Hippocampal formation (tissue), 2 donors: ENCODE data around the gene GPR108.

Experiments
- DNase-seq, 2 donors: peaks; one replicate each; lab custom pipeline; 2025; lab: John Stamatoyannopoulos, UW

The GPR108 gene

GRCh38 chr19:6737873-6738786 lies 750 bp upstream of the GPR108 start:
- peak; percentile 64 to 74 for DNase-seq

GRCh38 chr19:6736917-6737283 lies 480 bp downstream of the GPR108 start:
- DNase-seq = no peak

DNA sequence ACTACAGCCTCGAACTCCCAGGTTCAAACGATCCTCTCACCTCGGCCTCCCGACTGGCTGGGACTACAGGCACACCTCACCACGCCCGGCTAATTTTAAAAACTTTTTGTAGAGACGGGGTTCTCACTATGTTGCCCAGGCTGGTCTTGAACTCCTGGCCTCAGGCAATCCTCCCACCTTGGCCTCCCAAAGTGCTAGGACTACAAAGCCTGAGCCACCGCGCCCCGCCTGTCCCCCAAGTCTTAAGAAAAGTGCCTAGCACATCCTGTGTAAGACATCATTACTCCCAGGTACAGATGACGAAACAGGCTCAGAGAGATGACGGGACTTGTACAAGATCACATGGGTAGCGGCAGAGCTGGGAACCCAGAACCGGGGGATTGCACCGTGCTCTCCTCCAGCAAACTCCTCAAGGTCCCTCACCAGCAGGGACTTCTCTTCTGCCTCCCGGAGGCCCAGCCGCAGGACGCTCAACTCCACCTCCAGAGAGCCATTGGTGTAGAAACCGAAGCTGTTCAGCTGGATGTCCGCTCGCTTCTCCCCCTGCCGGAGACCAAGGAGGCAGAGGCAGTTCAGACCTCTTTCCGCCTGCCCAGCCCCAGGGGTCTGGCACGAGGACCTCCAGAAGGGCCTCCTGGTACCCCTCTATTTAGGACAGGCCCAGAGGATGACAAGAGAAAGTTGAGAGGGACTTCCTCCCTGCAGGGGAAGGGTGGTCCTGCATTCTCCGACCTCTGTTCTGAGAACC lies 1.0 kb downstream of the GPR108 start:
- peak; percentile 20 to 45 for DNase-seq

DNA sequence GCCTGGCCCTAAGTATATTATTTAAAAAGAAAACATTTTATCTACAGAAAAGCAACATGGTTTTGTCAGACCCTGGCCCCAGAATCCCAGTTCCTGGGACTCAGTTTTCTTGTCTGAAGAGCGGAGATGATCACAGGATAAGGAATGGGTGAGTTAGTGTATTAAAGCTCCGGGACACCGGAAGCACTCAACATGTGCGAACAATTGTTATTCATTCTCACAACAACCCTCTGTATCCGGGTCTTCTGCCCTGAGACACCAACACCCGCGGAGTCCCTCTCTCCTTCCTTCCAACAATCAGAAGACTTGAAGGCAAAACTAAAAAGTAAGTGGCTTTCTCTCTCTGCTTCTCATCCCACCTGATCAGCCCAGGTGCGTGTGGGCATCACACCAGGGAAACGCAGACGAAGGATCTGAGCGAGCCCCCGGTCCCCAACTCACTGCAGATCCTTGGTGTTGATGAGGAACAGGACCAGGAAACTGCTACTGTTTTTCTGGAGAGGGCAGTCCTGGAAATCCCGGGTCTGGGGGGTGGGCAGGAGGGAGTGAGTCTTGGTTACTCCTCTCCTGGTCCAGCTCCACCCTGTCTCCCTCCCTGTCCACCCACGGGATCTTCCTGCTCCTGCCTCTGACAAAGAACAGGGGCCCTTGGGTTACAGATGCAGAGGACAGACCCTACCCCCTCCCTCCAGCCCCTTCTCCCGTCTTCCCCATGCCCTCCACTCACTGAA lies 2.0 kb downstream of the GPR108 start:
- no peak for DNase-seq

GRCh38 chr19:6734096-6734696 lies 3.2 kb downstream of the GPR108 start:
- DNase-seq = no peak

DNA sequence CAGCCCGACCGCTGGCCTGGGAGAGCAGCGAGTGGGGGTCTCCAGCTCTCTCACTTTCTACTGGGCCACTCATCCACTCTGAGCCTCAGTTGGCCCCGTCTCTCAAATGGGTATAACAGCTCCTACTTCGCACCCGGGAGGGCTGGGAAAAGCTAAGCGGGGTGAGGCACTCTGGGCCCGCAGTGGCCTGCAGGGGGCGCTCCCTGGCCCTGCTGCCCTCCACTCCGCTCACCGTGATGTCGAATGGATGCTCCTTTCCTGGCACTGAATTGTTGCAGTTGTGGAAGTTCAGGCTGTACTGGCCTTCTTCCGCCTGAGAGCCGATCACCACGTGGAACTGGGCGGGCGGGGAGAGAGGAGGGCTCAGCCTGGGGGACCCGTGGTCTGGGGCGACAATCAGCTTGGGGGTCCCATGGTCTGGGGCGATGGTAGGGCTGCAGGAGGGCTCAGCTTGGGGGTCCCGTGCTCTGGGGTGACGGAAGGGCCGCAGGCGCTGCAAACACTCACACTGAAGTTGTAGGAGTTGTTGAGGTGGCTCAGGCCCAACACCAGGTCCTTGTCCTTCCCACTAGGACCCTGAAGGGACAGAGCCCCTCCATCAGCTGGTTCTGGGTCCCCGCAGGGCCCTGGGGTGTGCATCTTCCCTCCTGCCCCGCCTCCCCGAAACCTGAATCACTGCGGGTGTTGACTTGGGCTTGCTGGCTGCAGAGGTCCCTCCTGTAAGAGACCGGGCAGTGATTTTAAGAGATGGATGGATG lies 3.9 kb downstream of the GPR108 start:
- DNase-seq = no peak

GRCh38 chr19:6732803-6733337 lies 4.5 kb downstream of the GPR108 start:
- no peak for DNase-seq

DNA sequence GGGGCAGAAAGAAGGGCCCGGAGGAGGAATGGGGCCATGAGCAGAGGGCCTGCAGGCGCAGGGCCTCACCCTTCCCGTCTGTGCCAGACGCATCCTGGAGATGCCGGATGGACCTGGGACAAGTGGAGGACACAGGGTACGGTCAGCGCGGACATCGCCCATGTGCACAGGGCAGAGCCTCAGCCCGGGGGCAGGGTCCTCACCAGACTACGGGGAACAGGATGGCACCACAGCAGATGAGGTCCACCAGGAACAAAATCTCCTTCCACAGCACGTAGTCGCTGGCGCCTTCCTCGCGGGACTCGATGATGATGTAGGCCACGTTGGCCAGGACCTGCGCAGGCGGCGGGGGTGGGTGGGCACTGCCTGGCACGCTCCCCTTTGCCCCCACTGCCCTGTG lies 5.6 kb downstream of the GPR108 start:
- no peak for DNase-seq

DNA sequence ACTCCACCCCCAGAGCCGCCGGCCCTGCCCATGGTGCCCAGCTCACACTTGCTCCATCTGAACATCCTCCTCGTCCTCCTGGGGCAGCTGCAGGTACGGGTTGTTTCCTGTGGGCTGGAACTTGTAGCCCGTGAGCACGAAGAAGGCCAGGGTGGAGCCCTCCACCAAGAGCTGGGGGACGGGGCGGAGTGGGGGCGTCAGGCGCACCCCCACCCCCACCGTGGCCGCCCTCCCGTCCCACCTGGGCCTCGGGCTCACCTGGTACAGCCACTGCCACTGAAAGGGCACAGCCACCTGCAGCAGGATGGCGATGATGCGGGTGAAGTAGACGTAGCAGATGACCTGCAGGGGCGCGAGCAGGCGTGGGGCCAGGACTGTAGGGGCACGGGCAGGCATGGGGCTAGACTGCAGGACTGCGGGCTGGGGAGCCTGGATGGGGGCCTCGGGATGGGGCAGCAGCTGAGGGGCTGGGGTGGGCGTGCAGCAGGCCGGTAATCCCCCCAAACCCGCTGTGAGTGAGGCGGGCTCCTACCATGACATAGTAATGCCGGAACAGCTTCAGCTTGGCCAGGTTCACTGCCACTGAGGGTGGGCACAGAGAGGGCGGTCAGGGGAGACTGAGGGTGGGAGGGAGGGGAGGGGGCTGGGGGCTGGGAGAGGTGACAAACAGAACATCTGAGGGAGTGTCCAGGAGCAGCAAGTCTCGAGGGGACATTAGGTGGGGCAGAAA lies 6.3 kb downstream of the GPR108 start:
- no peak for DNase-seq

GRCh38 chr19:6730153-6730804 lies 7.1 kb downstream of the GPR108 start:
- peak; percentile 3 to 66 for DNase-seq

DNA sequence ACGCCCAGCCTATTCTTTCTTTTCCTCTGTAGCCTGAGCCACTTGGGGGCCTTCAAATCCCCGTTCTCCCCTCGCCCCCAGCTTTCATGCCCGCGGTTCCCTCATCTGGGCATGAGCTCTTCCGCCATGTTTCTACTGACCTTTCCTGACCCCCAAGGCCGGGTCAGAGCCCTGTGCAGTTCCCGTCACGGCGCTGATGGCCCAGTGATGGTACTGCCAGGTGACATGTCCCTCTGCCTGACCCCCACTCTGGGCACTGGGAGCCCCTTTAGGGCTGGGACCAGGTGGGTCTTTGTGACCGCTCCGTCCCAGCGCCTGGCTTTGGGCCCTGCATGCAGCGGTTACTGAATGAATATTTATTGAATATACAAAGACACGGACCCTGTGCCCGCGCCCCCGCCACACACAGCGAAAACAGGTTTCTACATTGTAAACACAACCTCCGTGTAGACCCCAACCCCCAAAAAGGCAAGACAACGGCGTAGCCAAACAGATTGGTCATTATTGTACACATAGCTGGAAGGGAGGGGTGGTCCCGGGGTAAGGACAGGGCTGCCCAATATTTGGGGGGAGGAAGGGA lies 7.7 kb downstream of the GPR108 start:
- DNase-seq = no peak

- DNase-seq = peak; percentile 17 to 38
Observed at GRCh38 chr19:6728346-6728745, 9.0 kb downstream of the GPR108 start.

- no peak for DNase-seq
Observed at GRCh38 chr19:6725513-6726231, 11.7 kb downstream of the GPR108 start.

- DNase-seq = no peak
Observed at GRCh38 chr19:6724631-6725492, 12.5 kb downstream of the GPR108 start.

DNA sequence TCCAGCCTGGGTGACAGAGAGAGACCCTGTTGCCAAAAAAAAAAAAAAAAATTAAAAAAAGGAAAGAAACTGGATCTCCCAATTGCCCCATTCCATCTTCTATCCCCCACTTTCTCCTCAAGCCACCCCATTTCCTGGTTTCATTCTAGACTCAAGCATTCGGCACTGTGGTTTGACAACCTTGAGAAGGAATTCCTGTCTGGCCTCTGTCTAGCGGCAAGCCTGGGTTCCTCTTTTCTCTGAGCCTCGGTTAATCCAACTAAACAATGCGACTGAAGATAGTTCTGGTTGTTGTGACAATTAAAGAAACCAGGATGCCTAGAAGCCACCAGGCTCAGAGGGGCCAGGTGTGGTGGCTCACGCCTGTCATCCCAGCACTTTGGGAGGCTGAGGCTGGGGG lies 13.6 kb downstream of the GPR108 start:
- peak in 1 of 2 donors; percentile 3 for DNase-seq

DNA sequence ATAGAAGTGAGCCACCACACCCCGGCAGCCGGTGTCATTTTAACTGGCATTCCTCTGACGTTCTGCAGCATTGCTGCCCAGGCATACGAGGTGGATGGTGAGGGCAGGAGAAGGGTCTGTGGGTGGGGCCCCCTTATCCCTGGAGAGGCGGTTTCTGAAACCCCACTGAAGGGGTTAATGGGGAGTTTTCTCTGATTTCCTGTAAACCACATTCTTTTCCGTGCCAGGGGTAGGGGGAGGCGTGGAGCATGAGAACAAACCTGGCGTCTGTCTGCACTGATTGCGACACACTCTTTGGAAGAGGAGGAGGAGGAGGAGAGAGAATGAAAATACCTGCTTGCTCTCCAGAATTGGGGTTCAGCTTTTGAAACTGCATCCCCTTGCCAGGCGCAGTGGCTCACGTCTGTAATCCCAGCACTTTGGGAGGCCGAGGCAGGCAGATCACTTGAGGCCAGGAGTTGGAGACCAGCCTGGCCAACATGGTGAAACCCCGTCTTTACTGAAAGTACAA lies 14.2 kb downstream of the GPR108 start:
- peak in 1 of 2 donors; percentile 17 for DNase-seq

GRCh38 chr19:6721773-6722172 lies 15.6 kb downstream of the GPR108 start:
- no peak for DNase-seq

DNA sequence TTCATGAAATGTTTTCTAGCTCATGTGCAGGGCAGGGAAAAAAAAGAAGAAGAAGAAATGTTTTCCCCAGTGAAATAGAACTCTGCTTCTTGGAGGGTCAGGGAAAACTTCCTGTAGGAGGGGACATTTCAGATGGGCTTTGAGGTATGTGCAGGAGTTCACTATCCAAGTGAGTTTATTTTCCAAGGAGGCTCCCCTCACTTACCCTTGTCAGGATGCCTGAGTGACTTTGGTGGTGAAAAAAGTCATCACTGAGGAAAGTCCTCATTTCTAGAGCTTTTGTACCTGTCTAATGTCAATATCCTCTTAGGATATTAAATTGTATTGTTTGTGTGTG lies 16.3 kb downstream of the GPR108 start:
- DNase-seq = no peak
